HTR-8/SVneo (cell line): Measurements from ENCODE around the gene NAGS.
A peak's percentile ranks its signal among the peaks of the same experiment; 100 is the strongest.
"Not testable (repeated sequence)": the region's sequence is repeated elsewhere in the genome, so short reads cannot be mapped to it uniquely, and the experiment has no call there.

Experiments used
- DNase-seq: peaks from one replicate; pipeline ENCODE4 v3.0.0; 2011; ENCODE audit warnings: low spot score, mixed read lengths; ENCODE audit not compliant: insufficient read length
- FAIRE-seq: peaks from 2 replicates; lab custom pipeline; 2011; peaks lifted over from hg19 to GRCh38; lab: Jason Lieb, UNC

NAGS gene

GRCh38 chr17:43983515-43984411 is 20.7 kb upstream of the NAGS start:
- DNase-seq (no peak), FAIRE-seq (no peak)

DNA sequence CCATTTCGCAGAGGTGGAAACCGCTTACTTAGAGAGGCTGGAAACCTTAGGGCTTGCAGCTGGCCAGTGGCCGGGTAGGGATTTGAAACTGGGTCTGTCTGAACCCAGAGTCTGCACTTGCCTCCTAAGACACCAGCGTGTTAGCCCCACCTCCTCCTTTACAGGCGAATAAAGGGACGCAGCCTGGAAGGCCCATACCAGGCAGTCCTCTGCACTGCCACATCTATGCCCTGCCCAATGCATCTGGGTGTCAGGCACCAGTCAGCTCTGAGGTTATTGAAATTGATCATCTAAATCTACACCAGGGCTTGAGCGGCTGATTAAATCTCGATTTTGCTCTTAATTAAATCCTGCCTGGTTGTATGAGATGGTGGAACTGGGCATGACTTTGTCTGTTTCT is 19.9 kb upstream of the NAGS start:
- FAIRE-seq (no peak), DNase-seq (no peak)

DNA sequence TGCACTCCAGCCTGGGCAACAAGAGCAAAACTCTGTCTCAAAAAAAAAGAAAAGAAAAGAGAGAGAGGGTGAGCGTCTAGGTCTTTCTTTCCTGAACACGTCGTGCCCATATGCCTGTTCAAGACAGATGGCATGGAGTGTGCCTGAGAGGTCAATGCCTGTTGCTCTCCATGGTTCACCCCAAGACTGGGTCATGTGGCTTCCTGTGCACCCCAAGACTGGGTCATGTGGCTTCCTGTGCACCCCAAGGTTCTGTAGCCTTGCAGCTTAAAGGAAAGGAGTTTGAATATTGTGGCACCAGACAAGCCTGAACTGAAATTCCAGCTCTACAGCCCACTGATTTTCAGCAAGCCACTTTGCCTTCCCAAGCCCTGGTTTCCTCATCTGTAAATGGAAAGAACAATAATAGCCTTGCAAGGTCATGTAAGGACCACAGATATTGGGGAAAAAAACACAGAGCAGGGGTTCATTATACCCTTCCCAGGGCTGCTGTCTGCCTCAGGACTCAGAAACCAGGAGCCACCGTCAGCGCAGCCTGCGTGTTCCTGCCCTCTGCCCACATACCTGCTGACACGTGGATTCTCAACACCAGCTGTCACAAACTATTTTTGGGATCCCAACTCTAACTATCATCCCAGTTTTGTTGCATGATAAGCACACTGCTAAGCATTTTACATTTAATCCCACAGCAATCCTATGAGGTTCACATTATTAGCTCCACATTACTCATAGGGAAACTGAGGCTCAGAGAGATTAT is 18.0 kb upstream of the NAGS start:
- no peak for FAIRE-seq
- no peak for DNase-seq

DNA sequence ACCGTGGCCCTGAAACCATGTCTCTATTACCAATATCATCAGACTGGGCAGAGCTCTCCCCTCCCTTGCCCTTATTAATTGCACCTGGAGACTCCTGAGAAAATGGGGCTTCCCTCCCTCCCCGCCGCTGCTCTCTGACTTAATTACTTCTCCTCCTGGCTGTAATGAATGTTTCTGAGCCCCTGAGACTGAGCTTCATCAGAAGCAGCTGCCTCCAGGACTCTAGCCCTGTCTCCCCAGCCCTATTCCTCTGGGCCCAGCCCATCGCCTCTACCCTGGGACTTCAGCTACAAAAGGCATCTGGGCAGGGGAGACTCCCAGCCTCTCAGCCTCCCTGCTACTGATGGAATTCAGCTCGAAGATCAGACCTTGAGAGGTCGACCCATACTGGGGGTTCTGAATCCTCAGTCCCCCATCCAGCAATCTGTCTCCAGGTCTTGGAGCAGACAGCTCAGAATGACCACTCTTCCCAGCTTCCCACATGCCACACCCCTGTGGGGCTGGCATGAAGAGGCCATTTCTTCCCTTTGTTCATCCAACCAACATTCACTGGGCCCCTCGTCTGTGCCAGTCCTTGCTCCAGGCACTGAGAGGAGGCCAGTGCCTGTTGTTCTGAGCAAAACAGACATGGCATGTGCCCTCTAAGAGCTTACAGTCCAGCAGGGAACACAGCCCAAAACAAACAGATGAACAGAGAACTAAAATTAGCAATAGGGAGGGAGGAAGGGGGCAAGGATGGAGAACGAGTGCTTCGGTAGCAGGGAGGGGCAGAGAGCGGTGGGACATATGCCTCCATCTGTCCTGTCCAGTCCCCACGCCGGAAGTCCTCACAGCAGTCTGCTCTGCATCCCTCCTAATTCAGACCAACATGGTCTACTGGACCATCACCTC is 17.0 kb upstream of the NAGS start:
- FAIRE-seq (no peak), DNase-seq (no peak)

DNA sequence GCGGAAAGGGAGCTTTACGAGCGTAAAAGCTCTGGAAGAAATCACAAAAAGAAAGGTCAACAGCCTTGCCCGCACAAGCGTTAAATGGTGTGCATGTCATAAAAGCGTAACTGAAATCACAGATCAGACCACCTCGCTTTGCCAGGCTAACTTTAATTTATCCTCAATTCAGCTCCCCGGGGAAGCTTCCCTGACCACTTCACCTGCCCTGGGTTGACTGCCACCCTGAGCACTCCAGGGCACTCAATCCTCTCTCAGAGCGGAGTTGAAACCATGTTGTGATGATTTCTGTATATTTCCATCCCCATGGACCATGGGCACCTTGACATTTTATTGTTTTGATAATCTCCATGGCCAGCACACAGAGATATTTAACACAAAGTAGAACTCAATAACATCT is 16.1 kb upstream of the NAGS start:
- DNase-seq (no peak), FAIRE-seq (peak; percentile 52)

DNA sequence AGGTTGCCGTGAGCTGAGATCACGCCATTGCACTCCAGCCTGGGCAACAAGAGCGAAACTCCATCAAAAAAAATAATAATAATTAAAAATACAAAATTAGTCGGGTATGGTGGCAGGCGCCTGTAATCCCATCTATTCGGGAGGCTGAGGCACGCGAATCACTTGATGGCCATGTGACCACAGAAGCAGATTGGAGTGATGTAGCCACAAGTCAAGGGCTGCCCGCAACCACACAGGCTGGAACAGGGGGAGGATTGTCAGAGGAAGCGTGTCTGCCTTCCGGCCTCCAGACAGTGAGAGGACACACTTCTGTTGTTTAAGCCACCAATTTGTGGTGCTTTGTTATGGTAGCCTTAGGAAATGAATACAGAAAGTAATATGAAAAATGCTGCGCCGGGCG is 11.8 kb upstream of the NAGS start:
- DNase-seq (no peak), FAIRE-seq (no peak)

DNA sequence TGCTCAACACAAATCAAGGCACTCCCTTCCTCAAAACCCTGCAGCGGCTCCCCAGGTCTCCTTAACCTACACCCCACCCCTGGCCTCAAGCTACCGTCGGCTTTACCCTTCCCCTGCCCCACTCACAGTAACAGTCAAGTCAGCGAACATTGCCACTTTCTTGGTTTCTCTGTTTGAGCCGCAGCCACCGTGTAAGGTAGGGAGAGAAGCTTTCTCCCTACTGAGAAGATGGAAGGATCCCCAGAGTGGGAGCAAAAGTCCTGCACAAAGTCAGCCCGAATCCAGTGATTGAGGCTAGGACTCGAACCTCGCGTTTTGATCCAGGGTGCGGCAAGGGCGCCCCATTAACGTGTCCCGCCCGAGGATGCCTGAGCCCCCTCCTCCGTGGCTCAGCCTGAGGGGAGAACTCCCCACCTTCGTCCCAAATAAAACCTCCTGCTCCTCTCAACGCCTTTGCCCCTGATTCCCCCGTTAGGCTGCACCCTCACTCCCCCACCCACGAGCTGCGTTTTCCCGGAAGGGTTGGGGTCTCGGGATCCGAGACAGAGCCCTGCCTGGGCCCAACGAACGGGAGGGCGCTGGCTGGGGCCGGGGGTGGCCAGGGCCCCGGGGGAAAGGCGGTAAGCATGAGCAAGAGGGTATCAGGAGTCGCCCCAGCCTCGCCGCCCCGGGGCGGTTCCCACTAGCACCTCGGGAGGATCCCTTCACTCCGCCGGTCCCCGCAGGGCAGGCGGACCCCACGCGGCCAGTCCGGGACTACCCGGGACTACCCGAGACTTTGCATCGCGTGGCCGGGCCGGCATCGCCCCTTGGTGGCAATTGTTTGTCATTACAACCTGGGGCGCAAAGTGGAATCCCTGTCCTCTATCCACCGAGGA is 9.9 kb upstream of the NAGS start:
- FAIRE-seq: peak; percentile 75

GRCh38 chr17:43995150-43995471 is 9.3 kb upstream of the NAGS start:
- FAIRE-seq: no peak
- DNase-seq: no peak

More for the DNA sequence above, 9.9 kb upstream of the NAGS start:
- DNase-seq: peak; percentile 84

GRCh38 chr17:43997180-43997579 is 7.2 kb upstream of the NAGS start:
- not testable (repeated sequence) for FAIRE-seq, DNase-seq

GRCh38 chr17:43998552-43998951 is 5.9 kb upstream of the NAGS start:
- FAIRE-seq: peak; percentile 80
- DNase-seq: no peak

DNA sequence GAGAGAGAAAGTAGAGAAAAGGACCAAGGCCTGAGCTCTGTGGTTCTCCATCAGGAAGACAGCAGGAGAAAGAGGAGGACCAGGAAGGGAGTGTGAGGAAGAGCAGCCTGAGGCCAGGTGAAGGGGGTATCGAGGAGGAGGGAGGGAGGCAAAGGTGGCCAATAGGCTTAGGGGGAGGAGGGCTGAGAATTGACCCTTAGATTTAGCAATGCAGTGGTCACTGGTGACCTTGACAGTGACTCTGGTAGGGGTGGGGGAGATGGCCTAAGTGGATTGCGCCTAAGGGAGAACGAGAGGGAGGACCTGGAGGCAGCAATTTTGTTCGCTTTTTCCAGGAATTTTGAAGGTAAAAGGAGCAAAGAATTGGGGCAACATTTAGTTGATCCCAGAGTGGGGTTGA is 5.4 kb upstream of the NAGS start:
- DNase-seq (no peak), FAIRE-seq (peak; percentile 60)

DNA sequence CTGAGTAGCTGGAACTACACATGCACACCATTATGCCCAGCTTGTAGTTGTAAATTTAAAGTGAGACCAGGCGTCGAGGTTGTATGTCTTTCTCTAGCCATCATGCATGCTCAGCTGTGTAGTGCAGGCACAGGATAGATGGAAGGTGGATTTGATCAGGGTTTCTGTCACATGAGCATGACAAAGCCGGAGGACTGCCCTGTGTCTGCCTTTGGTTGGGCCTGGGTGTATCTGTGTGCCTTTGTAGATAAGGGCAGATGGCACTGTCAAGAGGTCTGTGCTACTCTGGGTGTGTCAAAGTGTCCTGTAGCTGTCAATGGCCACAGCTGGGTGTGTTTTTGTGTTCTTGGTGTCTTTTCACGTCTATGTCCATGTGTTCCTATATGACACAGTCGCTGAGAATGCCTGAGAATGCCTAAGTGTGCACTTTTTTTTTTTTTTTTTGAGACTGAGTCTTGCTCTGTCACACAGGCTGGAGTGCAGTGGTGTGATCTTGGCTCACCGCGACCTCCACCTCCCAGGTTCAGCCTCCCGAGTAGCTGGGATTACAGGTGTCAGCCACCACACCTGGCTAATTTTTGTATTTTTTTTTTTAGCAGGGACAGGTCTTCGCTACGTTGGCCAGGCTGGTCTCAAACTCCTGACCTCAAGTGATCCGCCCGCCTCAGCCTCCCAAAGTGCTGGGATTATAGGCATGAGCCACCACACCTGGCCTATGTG is 4.1 kb upstream of the NAGS start:
- no peak for DNase-seq
- peak; percentile 76 for FAIRE-seq

DNA sequence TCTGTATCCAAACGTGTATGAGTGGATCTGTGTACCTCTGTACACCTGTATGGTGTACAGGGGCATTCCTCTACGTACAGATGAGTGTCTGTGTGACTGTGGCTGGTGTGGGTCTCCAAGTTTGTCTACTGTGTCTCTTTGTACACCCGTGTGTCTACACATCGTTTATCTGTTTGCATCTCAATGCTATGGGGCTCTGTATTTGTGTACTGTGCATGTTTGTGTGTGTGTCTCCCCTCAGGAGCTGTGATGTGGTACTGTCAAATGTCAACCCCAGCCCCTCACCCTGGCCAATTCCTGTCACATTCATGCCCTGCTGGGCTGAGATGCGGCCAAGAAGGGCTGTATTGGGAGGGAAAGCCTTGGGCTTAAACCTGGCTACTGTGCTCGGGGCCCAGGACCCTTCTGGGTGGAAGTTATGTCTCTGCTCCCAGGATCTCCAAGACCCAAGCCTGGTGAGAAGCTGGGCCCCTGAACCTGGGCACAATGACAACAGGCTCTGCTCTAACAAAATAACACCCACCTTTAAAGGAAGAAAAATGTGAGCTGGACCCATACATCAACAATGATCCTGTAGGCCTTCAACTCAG is 3.5 kb upstream of the NAGS start:
- peak; percentile 52 for FAIRE-seq
- no peak for DNase-seq

DNA sequence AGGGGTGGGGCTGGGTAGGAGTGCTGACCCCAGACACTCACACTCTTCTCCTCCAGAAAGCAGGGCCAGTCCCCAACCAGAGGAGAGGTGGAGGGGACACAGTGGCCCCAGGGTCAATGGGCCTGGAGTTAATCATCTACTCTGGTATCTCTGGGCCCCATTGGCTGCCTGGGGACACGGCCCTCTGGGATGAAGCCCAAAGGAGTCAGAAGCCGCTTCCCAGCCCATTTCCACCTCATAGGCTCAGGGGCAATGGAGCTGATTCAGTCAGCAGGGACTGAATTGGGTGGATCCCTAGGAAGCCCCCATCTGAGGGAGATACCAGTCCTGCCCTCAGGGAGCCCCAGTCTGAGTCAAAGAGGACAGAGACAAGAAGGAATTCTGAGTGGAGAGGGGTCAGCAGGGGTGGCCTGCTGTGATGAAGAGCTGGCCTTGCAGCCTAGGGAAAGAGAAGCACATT is 2.9 kb upstream of the NAGS start:
- DNase-seq (no peak), FAIRE-seq (no peak)

GRCh38 chr17:44002141-44002848 is 2.1 kb upstream of the NAGS start:
- no peak for DNase-seq
- peak; percentile 90 for FAIRE-seq

DNA sequence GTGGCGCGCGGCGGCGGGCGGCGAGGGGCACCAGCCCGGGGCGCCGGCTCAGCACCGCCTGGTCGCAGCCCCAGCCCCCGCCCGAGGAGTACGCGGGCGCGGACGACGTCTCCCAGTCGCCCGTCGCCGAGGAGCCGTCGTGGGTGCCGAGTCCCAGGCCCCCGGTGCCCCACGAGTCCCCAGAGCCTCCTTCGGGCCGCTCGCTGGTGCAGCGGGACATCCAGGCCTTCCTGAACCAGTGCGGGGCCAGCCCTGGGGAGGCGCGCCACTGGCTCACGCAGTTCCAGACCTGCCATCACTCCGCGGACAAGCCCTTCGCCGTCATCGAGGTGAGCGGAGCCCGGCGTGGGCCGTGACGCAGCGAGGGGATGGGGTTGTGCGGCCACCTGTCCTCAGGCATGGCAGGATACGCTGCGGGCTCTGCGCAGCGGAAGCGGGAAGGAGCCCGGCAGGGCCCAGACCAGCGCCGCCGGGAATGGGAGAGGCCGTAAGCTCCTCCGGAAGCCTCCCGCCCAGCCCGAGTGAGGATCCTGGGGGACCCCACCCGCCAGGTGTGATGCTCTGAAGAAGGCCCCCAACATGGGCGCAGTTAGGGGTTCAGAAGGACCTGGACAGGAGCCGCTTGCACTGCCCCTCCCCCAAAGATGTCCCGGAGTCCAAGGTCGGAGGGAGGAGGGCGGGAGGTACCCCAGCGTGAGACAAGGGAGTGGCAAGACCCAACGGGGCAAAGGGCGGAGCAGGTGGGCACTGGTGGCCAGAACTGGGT is 522 bp downstream of the NAGS start:
- DNase-seq (no peak), FAIRE-seq (no peak)
